Urinary bladder (tissue), 4 donors: ENCODE data around the gene SGCD. TPM values are rescaled to one million over a fixed set of nuclear protein-coding genes. Genes with fewer than 3 reads are reported as not detected.

Source experiments
- DNase-seq: peaks from one replicate; pipeline ENCODE4 v3.0.0-alpha.2; 2015; ENCODE audit errors: extremely low spot score
- H3K27ac ChIP-seq: one replicate; pipeline ENCODE4 v1.5.1; 2013; ENCODE audit warnings: low read depth, mild to moderate bottlenecking, moderate library complexity
- H3K36me3 ChIP-seq: one replicate; pipeline ENCODE4 v1.6.1; 2013; ENCODE audit warnings: mild to moderate bottlenecking, moderate library complexity; ENCODE audit not compliant: insufficient read depth
- H3K4me1 ChIP-seq: one replicate; pipeline ENCODE4 v1.6.1; 2013; ENCODE audit warnings: mild to moderate bottlenecking, moderate library complexity; ENCODE audit not compliant: insufficient read depth
- H3K4me3 ChIP-seq: one replicate; pipeline ENCODE4 v1.5.1; 2013; ENCODE audit warnings: low read depth, low read length
- WGBS: extraction: QIAGEN DNeasy Blood & Tissue Kit; methylation state at CpG from one replicate; pipeline ENCODE4 v1.1.7; 2013; 5-methylcytosine and 5-hydroxymethylcytosine counted together
- polyA plus RNA-seq: library from polyadenylated mRNA; stranded (reverse); fragments of 200-250 nt; gene quantifications from one replicate; pipeline ENCODE4 v1.2.3, GENCODE V29; 2013
- total RNA-seq: library from RNA; depleted of rRNA; stranded (reverse); fragments of >200 nt; gene quantifications from one replicate; pipeline ENCODE4 v1.2.3, GENCODE V29; 2014
- donor health status: healthy with polysubstance abuse.
- donor health status: healthy.

The SGCD gene
- total and polyA plus RNA-seq, 2 donors, result 15.9 to 106 TPM

- no peak for DNase-seq
- Histone ChIP-seq H3K4me3 (no peak overlapping the region), H3K27ac (no peak overlapping the region), H3K4me1 (no peaks in the 10 kb centered on the region), H3K36me3 (no peaks in the 10 kb centered on the region)
- 40% methylated on average over 2 of the region's 2 CpGs for WGBS
These were observed 255.2 kb downstream of the SGCD start for GRCh38 chr5:156582193-156582598.

DNA sequence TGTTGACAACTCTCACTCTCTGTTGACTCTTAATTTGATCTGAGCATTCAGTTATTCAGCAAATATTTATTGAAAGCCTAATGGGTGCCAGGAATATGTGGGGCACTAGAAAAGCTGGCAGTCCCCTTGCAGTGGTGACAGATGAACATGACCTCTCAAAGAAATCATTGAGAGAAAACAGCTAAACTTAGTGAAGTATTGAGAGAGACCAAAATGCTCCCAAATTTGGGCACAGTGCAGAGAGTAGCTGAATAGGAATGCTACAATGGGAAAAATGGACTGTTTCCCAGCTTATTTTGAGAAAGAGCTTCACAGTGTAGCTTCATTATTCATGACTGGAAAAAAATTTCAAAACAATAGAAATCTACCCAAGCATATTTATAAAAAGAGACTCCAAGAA is 257.9 kb downstream of the SGCD start:
- H3K4me1 ChIP-seq, result no peaks in the 10 kb centered on the region
- no peak overlapping the region for H3K4me3 ChIP-seq
- no peaks in the 10 kb centered on the region for H3K36me3 ChIP-seq
- no peak overlapping the region for H3K27ac ChIP-seq
- no peak for DNase-seq

DNA sequence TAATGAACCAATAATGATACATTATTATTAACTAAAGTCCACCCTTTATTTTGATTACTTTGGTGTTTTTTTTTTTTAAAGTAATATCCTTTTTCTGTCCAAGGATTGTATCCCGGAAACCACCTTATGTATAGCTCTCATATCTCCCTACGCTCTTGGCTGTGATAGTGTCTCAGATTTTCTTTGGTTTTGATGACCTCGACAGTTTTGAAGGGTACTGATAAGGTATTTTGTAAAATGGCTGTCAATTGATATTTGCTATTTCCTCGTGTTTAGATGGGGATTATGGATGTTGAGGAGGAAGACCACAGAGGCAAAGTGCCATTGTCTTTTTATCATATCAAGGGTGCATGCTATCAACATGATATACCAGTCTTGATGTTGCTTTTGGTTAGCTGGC is 259.0 kb downstream of the SGCD start:
- Histone ChIP-seq H3K4me3 (no peak overlapping the region), H3K4me1 (no peaks in the 10 kb centered on the region), H3K27ac (no peak overlapping the region), H3K36me3 (no peaks in the 10 kb centered on the region)
- WGBS, result 90% methylated on average over 4 of the region's 4 CpGs
- no peak for DNase-seq

GRCh38 chr5:156587012-156587411 is 260.0 kb downstream of the SGCD start:
- H3K4me1 ChIP-seq, result no peaks in the 10 kb centered on the region
- H3K27ac ChIP-seq, result no peak overlapping the region
- 23% methylated on average over 2 of the region's 2 CpGs for WGBS
- H3K4me3 ChIP-seq, result no peak overlapping the region
- DNase-seq, result no peak
- H3K36me3 ChIP-seq, result no peaks in the 10 kb centered on the region

- DNase-seq, result no peak
- no peak overlapping the region for H3K27ac ChIP-seq
- H3K4me3 ChIP-seq, result no peak overlapping the region
- H3K4me1 ChIP-seq, result no peaks in the 10 kb centered on the region
- WGBS, result 89% methylated on average over 2 of the region's 2 CpGs
- no peaks in the 10 kb centered on the region for H3K36me3 ChIP-seq
These were observed 261.3 kb downstream of the SGCD start for GRCh38 chr5:156588306-156588705.

GRCh38 chr5:156589104-156589945 is 262.4 kb downstream of the SGCD start:
- Histone ChIP-seq H3K4me1 (no peaks in the 10 kb centered on the region), H3K27ac (no peak overlapping the region)
- peak; percentile 63 for DNase-seq

GRCh38 chr5:156589946-156590216 is 262.9 kb downstream of the SGCD start:
- no peak overlapping the region for H3K4me3 ChIP-seq
- no peak overlapping the region for H3K27ac ChIP-seq
- 55% methylated on average over 4 of the region's 4 CpGs for WGBS
- H3K36me3 ChIP-seq, result no peaks in the 10 kb centered on the region
- no peak for DNase-seq
- H3K4me1 ChIP-seq, result no peaks in the 10 kb centered on the region

More at GRCh38 chr5:156589104-156589945, 262.4 kb downstream of the SGCD start:
- H3K36me3 ChIP-seq, result no peaks in the 10 kb centered on the region
- no peak overlapping the region for H3K4me3 ChIP-seq
- 48% methylated on average over 4 of the region's 4 CpGs for WGBS

GRCh38 chr5:156590978-156591377 is 264.0 kb downstream of the SGCD start:
- no peak overlapping the region for H3K4me3 ChIP-seq
- no peaks in the 10 kb centered on the region for H3K36me3 ChIP-seq
- no peak for DNase-seq
- H3K4me1 ChIP-seq, result no peaks in the 10 kb centered on the region
- no peak overlapping the region for H3K27ac ChIP-seq

DNA sequence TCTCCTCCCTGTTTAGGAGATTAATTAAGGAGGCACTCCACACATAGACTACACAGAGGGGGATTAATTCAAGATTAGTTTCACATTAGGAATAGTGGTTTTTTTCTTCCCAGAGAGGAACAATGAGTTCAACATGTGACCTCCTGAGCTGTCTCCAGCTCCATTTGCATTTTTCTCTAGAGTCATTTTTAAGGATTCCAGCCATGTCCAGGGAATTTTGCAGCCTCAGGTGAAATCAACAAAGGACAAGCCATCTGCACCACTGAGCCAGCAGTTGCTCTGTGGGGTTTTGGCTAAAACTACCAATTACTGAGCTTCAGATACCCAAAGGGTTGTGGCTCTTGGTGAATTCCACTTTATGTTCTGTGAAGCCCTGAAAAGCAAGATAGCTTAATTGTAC is 264.7 kb downstream of the SGCD start:
- DNase-seq, result no peak
- no peak overlapping the region for H3K27ac ChIP-seq
- H3K4me1 ChIP-seq, result no peaks in the 10 kb centered on the region
- H3K36me3 ChIP-seq, result no peaks in the 10 kb centered on the region
- H3K4me3 ChIP-seq, result no peak overlapping the region

- no peak overlapping the region for H3K27ac ChIP-seq
- 58% methylated on average over 1 of the region's 1 CpG for WGBS
- DNase-seq, result no peak
These were observed 266.6 kb downstream of the SGCD start for GRCh38 chr5:156593546-156593945.

GRCh38 chr5:156594406-156594805 is 267.4 kb downstream of the SGCD start:
- 90% methylated on average over 1 of the region's 1 CpG for WGBS
- DNase-seq, result no peak
- Histone ChIP-seq H3K4me1 (no peaks in the 10 kb centered on the region), H3K27ac (no peak overlapping the region), H3K36me3 (no peaks in the 10 kb centered on the region), H3K4me3 (no peak overlapping the region)

More at GRCh38 chr5:156593546-156593945, 266.6 kb downstream of the SGCD start:
- H3K4me1 ChIP-seq, result no peaks in the 10 kb centered on the region
- H3K36me3 ChIP-seq, result no peaks in the 10 kb centered on the region
- no peak overlapping the region for H3K4me3 ChIP-seq

DNA sequence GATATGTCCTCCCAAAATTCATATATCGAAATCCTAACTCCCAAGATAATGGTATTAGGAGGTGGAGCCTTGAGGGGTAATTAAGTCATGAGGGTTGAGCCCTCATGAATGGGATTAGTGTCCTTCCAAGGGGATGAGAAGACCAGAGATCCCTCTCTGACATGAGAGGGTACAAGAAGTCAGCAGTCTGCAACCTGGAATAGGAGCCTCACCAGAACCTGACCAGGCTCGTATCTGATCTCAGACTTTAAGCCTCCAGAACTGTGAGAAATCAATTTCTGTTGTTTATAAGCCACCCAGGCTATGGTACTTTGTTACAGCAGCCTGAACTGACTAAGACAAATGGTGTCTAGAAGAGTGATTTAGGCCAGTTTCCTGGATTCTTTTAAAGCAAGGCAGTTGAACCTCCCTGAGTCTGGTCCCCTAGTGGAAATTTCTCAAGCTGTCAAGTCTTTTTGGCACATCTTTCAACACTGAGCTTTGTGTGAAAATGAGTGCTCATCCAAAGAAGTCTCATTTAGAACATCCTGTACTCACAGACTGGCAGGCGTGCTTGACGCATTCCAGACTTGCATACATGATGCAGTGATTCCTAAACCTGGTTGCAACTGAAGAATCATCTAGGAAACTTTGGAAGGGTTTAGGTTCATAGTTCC is 268.3 kb downstream of the SGCD start:
- Histone ChIP-seq H3K36me3 (no peaks in the 10 kb centered on the region), H3K4me3 (no peak overlapping the region), H3K4me1 (no peaks in the 10 kb centered on the region), H3K27ac (no peak overlapping the region)
- 71% methylated on average over 4 of the region's 4 CpGs for WGBS
- DNase-seq, result peak; percentile 17

GRCh38 chr5:156597276-156597675 is 270.3 kb downstream of the SGCD start:
- WGBS, result 88% methylated on average over 3 of the region's 3 CpGs
- no peak for DNase-seq
- H3K4me1 ChIP-seq, result no peaks in the 10 kb centered on the region
- H3K36me3 ChIP-seq, result no peaks in the 10 kb centered on the region
- no peak overlapping the region for H3K27ac ChIP-seq
- no peak overlapping the region for H3K4me3 ChIP-seq

DNA sequence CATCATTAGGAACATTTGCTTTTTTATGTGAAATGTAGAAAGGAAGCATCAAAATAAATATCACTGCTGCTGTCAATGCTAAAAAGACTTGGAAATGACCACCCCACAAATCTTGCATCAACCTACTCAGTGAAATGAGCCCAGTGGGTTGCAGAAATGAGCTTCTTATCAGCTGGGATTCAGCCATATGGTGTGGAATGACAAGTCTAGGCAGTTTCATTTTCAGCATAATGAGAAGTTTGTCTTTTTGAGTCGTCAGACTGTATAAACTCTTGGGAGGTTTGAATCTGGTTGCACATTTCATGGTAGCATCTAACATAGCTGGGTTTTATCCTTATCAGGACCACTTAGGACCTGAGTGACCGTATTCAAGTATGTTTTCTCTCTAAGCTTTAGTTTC is 272.0 kb downstream of the SGCD start:
- Histone ChIP-seq H3K4me1 (no peaks in the 10 kb centered on the region), H3K27ac (no peak overlapping the region), H3K4me3 (no peak overlapping the region), H3K36me3 (no peaks in the 10 kb centered on the region)
- DNase-seq, result no peak
- WGBS, result 55% methylated on average over 2 of the region's 2 CpGs
